Activated T-cell treated with anti-CD3 and anti-CD28 coated beads, Interleukin-2, amount 50 U/mL, for 48 hours (primary cell): ENCODE measurements around the gene TSTD1.
"Not testable (repeated sequence)": the region's sequence is repeated elsewhere in the genome, so short reads cannot be mapped to it uniquely, and the experiment has no call there.

ENCODE experiments used
- DNase-seq, 2 experiments: peaks; one replicate each; pipeline ENCODE4 v3.0.0-alpha.2; 2020

Gene TSTD1

GRCh38 chr1:161068306-161069234, 29.8 kb upstream of the TSTD1 start:
- peak; percentile 87 for DNase-seq

- peak in 1 of 2 experiments; percentile 52 for DNase-seq
Measured at GRCh38 chr1:161066694-161067093, 27.9 kb upstream of the TSTD1 start.

DNA sequence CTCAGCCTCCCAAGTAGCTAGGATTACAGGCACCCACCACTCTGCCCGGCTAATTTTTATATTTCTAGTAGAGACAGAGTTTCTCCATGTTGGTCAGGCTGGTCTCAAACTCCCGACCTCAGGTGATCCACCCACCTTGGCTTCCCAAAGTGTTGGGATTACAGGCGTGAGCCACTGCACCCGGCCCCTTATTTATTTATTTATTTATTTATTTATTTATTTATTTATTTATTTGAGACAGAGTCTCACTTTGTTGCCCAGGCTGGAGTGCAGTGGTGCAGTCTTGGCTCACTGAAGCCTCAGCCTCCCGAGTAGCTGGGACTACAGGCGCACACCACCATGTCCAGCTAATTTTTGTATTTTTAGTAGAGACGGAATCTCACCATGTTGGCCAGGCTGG, 26.9 kb upstream of the TSTD1 start:
- DNase-seq, result not testable (repeated sequence)

- not testable (repeated sequence) for DNase-seq
Measured at GRCh38 chr1:161063936-161064335, 25.2 kb upstream of the TSTD1 start.

- DNase-seq, result no peak
Measured at GRCh38 chr1:161061419-161061818, 22.7 kb upstream of the TSTD1 start.

GRCh38 chr1:161059293-161059692, 20.5 kb upstream of the TSTD1 start:
- no peak for DNase-seq

DNA sequence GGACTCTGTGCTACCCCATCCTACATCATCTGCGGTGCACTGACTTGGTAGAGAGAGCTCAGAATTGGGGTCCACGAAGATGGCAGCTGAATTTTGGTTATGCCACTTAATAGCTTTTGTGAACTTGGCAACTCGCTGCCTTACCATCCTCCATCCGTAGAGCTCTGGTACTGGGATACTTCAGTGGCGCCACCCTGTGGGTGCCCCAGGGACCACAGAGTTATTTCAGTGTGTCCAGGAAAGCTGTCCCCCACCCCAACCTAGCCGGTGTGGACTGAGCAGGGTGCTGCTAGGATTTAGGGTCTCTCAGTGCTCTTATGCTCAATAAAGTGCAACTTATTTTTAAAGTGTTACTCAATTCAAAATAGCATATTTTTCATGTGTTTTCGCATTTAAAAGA, 16.0 kb upstream of the TSTD1 start:
- no peak for DNase-seq

GRCh38 chr1:161054232-161054631, 15.5 kb upstream of the TSTD1 start:
- DNase-seq, result no peak

GRCh38 chr1:161052899-161053298, 14.1 kb upstream of the TSTD1 start:
- no peak for DNase-seq

DNA sequence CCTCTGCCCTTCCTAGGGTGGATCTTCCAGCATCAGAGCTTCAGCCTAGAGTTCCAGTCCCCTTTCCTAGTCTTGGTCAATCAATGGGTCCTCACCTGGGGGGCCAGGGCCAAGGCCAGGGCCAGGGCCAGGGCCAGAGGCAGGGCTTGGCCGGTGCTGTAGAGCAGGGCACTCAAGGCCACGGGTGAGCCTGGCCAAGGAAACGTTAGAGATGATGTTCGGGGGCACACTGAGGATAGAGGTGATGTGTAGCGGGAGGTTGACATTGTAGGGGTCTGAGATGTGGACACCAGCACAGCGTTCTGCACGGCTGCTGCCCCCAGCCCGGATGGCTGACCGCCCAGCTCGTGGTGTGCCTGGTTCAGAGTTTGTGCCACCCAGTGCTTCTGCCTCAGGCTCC, 12.5 kb upstream of the TSTD1 start:
- no peak for DNase-seq

DNA sequence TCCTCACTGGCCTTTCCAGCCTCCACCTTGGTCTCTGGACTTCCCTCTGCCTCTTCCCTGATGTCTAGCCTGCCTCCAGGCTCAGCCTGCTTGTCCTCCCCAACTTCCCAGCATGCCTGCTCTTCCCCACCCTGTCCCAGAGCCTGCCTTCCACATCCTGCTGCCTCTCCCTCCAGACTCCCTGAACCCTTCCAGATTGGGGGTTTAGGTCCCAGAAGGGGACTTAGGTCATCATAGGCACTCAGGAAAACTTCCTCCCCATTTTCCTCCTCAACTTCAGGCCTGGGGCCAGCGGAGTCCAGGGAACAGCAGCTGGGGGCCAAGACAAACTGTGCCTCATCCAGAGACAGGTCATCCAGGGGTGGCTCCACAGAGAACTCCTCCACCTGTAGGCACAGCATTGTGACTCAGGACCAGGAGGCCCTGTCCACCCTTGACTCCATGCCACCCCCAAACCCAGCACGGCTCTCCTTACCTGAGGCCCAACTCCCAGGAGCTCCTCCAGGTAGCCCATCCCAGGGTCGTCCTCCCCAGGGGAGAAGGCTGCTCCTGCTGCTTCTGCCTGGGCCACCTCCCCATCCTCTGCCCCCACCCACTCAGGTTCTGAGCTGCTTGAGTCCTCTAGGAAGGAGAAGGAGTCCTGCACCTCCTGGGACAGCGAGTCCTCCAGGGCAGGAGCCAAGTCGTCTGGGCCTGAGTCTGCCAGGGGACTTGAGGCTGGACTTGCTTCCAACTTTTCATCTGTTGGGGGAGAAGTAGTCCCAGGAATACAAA, 10.4 kb upstream of the TSTD1 start:
- no peak for DNase-seq

DNA sequence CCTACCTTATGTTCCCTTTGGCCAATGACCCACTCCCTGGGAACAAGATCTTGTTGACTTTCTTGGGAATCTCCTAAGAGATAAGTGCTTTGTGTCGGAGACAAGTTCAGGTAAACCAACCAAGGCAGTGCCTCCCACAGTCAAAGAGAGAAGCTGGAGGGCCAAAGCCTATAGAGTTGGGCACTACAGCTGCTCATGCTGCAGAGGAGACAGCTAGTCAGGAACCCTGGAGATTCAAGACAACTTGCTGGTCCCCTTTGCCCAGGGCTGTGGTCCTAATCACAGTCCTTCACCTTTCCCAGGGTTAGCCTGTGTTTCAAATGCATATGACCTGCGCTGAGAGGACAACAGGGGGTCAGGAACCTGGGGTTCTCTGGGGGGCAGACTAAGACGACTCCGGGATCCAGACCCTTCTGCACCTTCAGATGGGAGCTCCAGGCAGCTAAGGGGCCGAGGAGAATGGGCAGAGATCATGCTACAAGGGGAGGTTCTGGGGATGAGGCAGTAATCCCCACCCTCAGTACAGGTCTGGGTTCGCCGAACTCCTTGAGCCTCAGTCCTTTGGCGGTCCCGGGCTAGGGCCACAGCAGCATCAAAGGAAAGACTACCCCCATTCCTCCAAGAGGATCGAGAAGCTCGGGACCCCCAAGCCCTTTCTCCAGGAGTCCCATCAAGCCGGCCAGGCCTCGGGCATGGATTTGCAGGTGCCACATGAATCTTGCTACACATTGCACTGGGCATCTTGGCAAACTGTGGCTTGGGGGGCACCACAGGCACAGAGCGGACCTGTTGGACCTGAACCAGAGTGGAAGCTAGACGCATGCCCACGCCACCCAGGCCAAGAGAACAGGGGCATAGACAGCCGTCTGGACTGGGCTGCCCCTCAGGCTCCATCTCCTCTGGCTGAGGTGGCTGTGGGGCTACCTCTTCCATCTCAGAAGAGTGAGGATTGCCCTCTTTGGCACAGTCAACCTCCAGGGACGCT, 9.0 kb upstream of the TSTD1 start:
- no peak for DNase-seq

GRCh38 chr1:161046605-161047228, 8.0 kb upstream of the TSTD1 start:
- no peak for DNase-seq

DNA sequence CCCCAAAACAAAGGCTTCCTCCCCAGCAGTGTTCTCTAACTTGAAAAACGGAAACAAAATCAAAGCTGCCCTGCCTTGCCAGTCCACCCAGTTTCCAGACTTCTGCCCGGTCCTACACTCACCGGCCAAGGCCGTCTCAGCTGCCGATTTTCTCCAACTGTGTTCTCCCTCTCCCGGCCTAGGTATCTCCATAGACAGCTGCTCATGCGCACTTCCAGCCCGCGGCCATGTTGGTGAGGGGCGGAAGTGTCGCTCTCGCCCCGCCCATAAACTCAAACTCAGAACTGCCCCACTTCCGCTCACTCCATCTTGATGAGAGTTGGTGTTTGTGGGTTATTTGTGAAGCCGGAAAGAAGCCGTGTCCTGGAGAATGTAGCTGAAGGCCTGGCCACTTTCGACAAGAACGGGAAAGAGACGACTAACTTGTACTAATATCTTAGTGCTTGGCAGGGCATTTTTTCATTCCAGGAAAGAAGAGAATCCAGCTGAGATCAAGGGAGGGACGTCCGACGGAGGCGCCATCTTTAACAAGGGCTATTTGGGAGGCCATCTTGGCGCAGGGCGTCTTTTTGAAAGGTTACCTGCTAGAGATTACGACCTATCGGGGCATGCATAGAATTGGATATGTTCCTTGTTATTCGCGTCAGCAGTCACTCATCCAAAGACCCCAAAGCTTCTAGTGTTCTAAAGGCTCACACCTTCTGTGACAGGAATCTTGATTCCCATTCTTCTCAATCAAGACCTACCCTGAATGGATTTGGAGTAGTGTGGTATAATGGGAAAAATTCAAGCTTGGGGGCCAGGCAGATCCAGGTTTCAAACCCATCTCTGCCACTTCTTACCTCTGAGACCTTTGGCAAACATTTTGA, 7.2 kb upstream of the TSTD1 start, which contains the start of gene USF1:
TSS of gene USF1 (minus strand) at position 242 of the 869 bp plus-strand sequence. CDS start 2,702 bp downstream, outside the sequence.
- peak; percentile 96 to 97 for DNase-seq

GRCh38 chr1:161044908-161045735, 6.4 kb upstream of the TSTD1 start:
- DNase-seq, result peak; percentile 69 to 73

GRCh38 chr1:161044535-161044907, 5.8 kb upstream of the TSTD1 start:
- no peak for DNase-seq

DNA sequence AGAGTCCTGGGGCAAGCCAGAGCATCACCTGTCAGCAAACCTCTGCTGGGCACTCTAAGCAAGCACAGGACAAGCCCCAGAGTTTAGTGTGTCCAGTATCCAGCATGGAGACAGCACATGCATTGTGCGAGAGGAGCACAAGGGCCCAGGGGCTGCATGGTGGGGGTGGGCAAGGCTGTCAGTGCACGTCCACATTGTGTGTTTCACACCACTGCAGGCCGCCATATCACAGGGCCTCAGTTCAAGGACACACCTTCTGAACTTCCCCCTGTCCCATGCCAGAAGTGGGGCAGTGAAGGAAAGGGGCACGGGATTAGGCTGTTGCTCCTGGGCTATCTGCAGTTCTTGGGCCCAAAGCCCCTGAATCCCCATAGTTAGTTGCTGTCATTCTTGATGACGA, 782 bp upstream of the TSTD1 start:
- no peak for DNase-seq

DNA sequence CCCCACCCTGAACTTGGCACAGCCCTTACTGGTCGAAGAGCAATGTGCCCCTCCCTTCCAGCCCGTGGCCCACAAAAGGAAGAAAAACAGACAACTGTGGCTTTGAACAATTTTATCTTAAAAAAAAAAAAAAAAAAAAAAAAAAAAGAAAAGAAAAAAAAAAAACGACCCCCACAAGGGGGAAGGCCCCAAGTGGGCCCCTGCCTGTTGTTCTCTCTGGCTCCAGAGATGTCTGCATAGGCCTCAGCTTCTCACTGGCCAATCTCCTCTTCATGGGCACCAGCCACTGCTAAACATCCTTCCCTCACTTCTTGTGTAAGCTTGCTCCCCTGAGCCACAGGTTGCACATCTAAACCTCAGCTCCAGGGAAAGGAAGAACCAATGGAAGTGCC, 386 bp upstream of the TSTD1 start:
- no peak for DNase-seq

- no peak for DNase-seq
Measured at GRCh38 chr1:161037661-161038522, 872 bp downstream of the TSTD1 start.
